ENCODE measurements around the gene DNPH1.

GRCh38 chr6:43260791-43261190, 31.5 kb upstream of the DNPH1 start:
- TF ChIP-seq POLR2A (IDR thresholded peaks at IDR 0.05; ENCODE audit: low read length) (no peak), CTCF (IDR thresholded peaks at IDR 0.05) (no peak), JUNB (IDR thresholded peaks at IDR 0.05) (no peak), ZC3H11A (IDR thresholded peaks at IDR 0.05) (no peak), ELK1 (IDR thresholded peaks at IDR 0.05; ENCODE audit: low read depth, low read length) (no peak), RFX5 (IDR thresholded peaks at IDR 0.05) (no peak), SMC3 (IDR thresholded peaks at IDR 0.05) (no peak), CHD2 (IDR thresholded peaks at IDR 0.05; ENCODE audit: low read length, partially characterized antibody) (no peak), KDM5A (IDR thresholded peaks at IDR 0.05) (no peak), PHF8 (IDR thresholded peaks at IDR 0.05; ENCODE audit: borderline replicate concordance, low read depth) (no peak), ZSCAN20 (CRISPR knock-in tag; IDR thresholded peaks at IDR 0.05) (no peak)
- TF ChIP-seq, protein P1, sequence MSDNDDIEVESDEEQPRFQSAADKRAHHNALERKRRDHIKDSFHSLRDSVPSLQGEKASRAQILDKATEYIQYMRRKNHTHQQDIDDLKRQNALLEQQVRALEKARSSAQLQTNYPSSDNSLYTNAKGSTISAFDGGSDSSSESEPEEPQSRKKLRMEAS (IDR thresholded peaks at IDR 0.05) = no peak
